ENCODE results near the gene MYO10. TPM values are rescaled to one million over a fixed set of nuclear protein-coding genes. Genes with fewer than 3 reads are reported as not detected.
"Not testable (repeated sequence)": the region's sequence is repeated elsewhere in the genome, so short reads cannot be mapped to it uniquely, and the experiment has no call there.

Gene MYO10
- total RNA-seq, 1 donor, result 37.1 TPM

DNA sequence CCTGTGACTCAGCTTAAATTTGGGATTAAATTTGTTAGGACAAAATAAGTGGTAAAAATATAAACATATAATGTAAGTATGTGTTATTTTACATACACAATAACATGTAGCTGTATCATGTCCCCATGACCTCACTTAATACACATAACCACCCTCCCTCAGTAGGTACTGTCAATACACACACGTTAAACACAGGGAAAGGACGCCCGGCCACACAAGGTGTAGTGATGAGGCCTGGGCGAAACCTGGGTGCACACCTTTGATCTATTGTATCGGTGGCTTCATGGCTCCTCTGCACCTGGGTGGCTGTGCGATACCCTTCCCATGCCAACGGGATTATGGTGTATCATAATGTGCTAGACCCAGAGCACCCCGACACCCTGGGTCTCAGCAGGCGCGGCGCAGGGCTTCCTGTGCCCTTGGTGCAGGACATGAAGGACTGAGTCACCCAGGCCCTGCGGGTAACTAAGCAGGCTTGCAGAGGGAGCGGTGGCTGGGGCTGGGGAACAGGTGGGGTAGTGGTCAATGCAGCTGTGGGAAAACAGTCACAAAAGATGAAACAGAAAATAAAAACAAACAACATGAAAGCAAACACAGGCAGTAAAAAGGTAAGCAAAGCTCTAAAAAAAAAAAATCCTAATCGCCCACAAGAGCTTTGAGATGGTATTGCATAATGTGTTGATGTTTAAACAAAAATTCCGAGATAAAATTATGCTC lies 191.8 kb downstream of the MYO10 start:
- TF ChIP-seq, protein P1, sequence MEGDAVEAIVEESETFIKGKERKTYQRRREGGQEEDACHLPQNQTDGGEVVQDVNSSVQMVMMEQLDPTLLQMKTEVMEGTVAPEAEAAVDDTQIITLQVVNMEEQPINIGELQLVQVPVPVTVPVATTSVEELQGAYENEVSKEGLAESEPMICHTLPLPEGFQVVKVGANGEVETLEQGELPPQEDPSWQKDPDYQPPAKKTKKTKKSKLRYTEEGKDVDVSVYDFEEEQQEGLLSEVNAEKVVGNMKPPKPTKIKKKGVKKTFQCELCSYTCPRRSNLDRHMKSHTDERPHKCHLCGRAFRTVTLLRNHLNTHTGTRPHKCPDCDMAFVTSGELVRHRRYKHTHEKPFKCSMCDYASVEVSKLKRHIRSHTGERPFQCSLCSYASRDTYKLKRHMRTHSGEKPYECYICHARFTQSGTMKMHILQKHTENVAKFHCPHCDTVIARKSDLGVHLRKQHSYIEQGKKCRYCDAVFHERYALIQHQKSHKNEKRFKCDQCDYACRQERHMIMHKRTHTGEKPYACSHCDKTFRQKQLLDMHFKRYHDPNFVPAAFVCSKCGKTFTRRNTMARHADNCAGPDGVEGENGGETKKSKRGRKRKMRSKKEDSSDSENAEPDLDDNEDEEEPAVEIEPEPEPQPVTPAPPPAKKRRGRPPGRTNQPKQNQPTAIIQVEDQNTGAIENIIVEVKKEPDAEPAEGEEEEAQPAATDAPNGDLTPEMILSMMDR (IDR thresholded peaks at IDR 0.05; ENCODE audit: insufficient read depth, low read length), result no peak
- DNase-seq (ENCODE audit: low read depth), result no peak
- H3K4me3 ChIP-seq (ENCODE audit: low read depth, low read length), result no peak overlapping the region

DNA sequence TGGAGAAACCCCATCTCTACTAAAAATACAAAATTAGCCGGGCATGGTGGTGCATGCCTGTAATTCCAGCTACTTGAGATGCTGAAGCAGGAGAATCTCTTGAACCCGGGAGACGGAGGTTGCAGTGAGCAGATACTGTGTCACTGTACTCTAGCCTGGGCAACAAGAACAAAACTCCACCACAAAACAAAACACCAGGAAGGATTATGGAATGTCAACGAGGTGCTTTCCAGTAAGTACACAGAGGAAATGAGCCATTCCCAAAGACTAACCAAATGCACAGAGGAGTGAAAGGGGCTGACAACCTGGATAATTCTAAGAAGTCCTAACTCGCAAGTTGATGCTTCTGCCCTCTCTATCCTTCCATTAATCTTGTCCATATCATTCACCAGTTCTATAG lies 193.2 kb downstream of the MYO10 start:
- no peak for DNase-seq (ENCODE audit: low read depth)
- TF ChIP-seq, protein P1 (IDR thresholded peaks at IDR 0.05; ENCODE audit: insufficient read depth, low read length), result no peak
- H3K4me3 ChIP-seq (ENCODE audit: low read depth, low read length), result no peak overlapping the region

DNA sequence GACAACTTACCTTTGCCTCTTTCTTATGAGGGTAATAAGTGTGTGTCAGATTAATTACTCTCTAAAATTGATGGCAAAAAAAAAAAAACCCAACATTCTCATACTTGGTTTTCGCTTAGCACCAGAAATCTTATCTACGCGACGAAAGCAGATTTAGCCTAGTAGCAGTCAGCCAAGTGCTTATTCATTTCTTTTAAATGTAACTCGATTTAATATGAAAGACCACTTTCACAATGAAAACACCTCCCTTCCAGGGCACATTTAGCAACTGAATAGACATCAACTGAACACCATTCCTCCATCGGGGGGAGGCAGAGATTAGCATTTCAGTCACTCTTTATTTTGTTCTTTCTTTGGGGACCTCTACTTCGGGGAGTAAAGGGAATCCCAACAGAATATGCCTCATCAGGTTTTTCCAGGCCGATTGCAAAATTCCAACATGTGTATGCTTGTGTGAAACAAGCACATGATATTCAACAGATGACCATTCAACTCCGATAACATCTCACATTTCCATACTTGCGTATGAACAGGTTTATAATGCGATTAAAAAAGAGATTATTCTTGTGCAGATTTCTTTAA lies 195.2 kb downstream of the MYO10 start:
- H3K4me3 ChIP-seq (ENCODE audit: low read depth, low read length), result peak overlapping the region; percentile 26
- TF ChIP-seq, protein P1 (IDR thresholded peaks at IDR 0.05; ENCODE audit: insufficient read depth, low read length), result no peak
- DNase-seq (ENCODE audit: low read depth), result peak; percentile 75

DNA sequence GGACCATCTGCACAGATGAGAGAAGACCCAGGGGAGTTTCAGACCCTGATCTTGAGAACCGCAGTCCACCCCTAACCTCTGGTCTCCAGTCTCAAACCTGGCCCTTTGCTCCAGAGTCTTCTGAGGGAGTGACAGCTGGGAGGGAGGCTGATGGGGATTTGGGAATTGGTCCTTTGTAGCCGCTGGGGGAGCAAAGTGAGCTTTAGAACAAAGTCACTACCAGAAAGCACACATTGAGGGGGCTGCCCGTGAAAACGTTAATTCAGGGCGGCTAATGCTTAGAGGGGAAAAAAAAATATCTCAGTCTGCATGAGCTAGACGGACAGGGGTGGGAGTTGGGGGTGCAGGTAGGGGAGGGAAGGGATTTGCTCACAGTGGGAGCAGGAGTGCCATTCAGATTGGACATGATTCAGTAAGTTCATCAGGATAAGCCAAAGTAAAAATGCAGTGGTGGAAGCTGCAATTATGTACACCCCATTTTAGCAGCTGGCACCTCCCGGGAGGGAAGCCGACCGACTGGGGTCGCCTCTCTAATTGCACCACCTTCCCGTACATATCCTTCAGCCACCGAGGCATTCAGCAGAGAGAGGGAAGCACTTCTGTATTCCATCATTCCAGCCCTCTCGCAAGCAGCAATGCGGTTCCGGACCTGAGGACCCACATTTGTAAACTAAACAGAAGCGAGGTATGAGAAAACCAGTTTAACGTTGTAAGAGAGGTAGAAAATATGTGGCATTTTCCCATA lies 195.8 kb downstream of the MYO10 start:
- DNase-seq (ENCODE audit: low read depth), result no peak
- H3K4me3 ChIP-seq (ENCODE audit: low read depth, low read length), result peak overlapping the region; percentile 4
- TF ChIP-seq, protein P1 (IDR thresholded peaks at IDR 0.05; ENCODE audit: insufficient read depth, low read length), result no peak

DNA sequence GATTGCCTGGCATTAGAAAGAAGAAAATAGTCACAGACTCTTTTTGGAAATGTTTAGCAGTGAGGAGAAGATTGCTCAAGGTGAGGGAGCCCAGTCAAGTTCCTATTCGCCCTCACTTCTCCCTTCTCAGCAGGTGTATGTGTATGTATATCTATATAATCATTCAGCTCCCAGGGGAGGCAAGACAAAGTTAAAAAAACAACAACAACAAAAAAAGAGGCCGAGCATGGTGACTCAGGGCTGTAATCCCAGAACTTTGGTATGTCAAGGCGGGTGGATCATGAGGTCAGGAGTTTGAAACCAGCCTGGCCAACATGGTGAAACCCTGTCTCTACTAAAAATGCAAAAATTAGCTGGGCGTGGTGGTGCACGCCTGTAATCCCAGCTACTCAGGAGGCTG lies 197.7 kb downstream of the MYO10 start:
- not testable (repeated sequence) for H3K4me3 ChIP-seq (ENCODE audit: low read depth, low read length); DNase-seq (ENCODE audit: low read depth)

DNA sequence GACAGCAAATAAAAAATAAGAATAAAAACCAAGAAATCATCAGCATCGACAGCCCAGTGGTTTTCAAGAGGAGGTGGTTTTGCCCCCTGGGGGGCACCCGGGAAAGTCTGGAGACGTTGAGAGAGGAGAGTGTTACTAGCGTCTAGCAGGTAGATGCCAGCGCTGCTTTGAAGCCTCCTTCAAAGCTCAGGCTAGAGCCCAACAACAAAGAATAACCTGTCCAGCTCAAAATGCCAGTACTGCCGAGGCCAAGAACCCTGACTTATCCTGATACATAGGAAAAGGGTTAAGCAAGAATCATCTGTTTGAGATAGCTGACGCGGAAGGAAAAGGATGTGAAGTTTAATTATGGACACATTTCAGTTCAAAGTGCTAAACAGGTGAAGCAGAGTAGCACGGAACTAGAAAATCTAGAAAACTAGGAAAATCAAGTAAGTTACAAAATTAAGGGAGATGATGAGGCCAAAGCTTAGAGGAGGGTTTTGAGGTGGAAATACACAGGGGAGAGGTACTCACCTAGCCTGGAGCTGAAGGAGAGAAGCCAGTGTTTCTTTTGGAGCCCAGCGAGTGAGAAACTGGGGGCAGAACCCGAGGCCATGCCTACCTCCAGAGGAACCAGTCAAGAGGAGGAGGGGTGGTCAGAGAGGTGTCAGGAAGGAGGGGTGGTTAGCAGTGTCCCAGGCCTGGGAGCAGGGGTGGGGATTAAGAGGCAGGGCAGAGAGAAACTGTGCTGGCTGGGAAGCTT lies 198.3 kb downstream of the MYO10 start:
- DNase-seq (ENCODE audit: low read depth), result no peak
- no peak overlapping the region for H3K4me3 ChIP-seq (ENCODE audit: low read depth, low read length)
- TF ChIP-seq, protein P1 (IDR thresholded peaks at IDR 0.05; ENCODE audit: insufficient read depth, low read length), result no peak

DNA sequence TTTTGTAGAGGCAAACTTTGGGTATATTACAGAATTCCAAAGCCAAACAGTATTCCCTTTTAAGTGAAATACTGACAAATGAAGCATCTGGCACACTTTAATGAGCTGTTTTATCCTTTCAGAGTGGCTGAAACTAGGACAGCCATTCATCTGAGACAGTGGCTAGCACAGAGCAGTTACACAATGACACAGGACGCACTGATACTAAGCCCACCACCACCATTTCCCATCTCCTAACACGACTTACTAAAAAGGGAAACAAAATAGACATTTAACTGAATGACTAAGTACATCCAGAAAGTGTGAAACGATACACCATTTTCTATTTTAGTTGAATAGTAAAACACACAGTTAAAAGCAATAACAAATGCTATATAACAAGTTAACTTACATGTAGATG lies 198.9 kb downstream of the MYO10 start:
- DNase-seq (ENCODE audit: low read depth), result no peak
- TF ChIP-seq, protein P1 (IDR thresholded peaks at IDR 0.05; ENCODE audit: insufficient read depth, low read length), result no peak
- no peak overlapping the region for H3K4me3 ChIP-seq (ENCODE audit: low read depth, low read length)
